Measurements from ENCODE around the gene CSNK1G1. TPM values are rescaled to one million over a fixed set of nuclear protein-coding genes. Genes with fewer than 3 reads are reported as not detected.

CSNK1G1 gene
- polyA plus RNA-seq, 1 experiment = 8.0 TPM

GRCh38 chr15:64146041-64146440, 209.9 kb downstream of the CSNK1G1 start:
- Histone ChIP-seq H3K36me3 (ENCODE audit: control insufficient read depth, insufficient read depth, low read length) (peaks cover 9% of the 10 kb centered on the region), H3K27me3 (ENCODE audit: control insufficient read depth, insufficient read depth, low read length) (no peaks in the 10 kb centered on the region), H3K4me3 (ENCODE audit: low read depth, low read length) (no peak overlapping the region)
- TF ChIP-seq CTCF (IDR thresholded peaks at IDR 0.05; ENCODE audit: insufficient read depth, low read depth, low read length) = no peak
- ChIA-PET CTCF (interaction anchor here (0.7 to 2.4 kb wide), 2 partner anchors 15 to 34 kb away, joined by 3 to 11 read pairs; no protein-coding TSS in a partner anchor), POLR2A (no interaction called here)
- DNase-seq (ENCODE audit: low read depth) = no peak

GRCh38 chr15:64144565-64145281, 211.2 kb downstream of the CSNK1G1 start:
- no peak for TF ChIP-seq CTCF (IDR thresholded peaks at IDR 0.05; ENCODE audit: insufficient read depth, low read depth, low read length)
- no peak for DNase-seq (ENCODE audit: low read depth)
- ChIA-PET CTCF (interaction anchor here (2.4 to 2.5 kb wide), 2 partner anchors 9 to 14 kb away, joined by 11 to 19 read pairs; no protein-coding TSS in a partner anchor), POLR2A (no interaction called here)
- Histone ChIP-seq H3K4me3 (ENCODE audit: low read depth, low read length) (no peak overlapping the region), H3K36me3 (ENCODE audit: control insufficient read depth, insufficient read depth, low read length) (peaks cover 9% of the 10 kb centered on the region), H3K27me3 (ENCODE audit: control insufficient read depth, insufficient read depth, low read length) (no peaks in the 10 kb centered on the region)

- ChIA-PET CTCF (interaction anchor here (2.4 to 2.5 kb wide), 2 partner anchors 10 to 13 kb away, joined by 11 to 19 read pairs; no protein-coding TSS in a partner anchor), POLR2A (no interaction called here)
- no peaks in the 10 kb centered on the region for H3K27me3 ChIP-seq (ENCODE audit: control insufficient read depth, insufficient read depth, low read length)
Observed at GRCh38 chr15:64144192-64144564, 211.8 kb downstream of the CSNK1G1 start.

GRCh38 chr15:64143276-64143675, 212.7 kb downstream of the CSNK1G1 start:
- CTCF ChIA-PET = interaction anchor here (2.5 kb wide), 1 partner anchor 11 kb away, joined by 19 read pairs; no protein-coding TSS in a partner anchor
- POLR2A ChIA-PET = no interaction called here

More at GRCh38 chr15:64144192-64144564, 211.8 kb downstream of the CSNK1G1 start:
- TF ChIP-seq CTCF (IDR thresholded peaks at IDR 0.05; ENCODE audit: insufficient read depth, low read depth, low read length) = no peak
- peaks cover 9% of the 10 kb centered on the region for H3K36me3 ChIP-seq (ENCODE audit: control insufficient read depth, insufficient read depth, low read length)
- DNase-seq (ENCODE audit: low read depth) = no peak
- no peak overlapping the region for H3K4me3 ChIP-seq (ENCODE audit: low read depth, low read length)

More at GRCh38 chr15:64143276-64143675, 212.7 kb downstream of the CSNK1G1 start:
- no peak for DNase-seq (ENCODE audit: low read depth)
- Histone ChIP-seq H3K36me3 (ENCODE audit: control insufficient read depth, insufficient read depth, low read length) (peaks cover 13% of the 10 kb centered on the region), H3K27me3 (ENCODE audit: control insufficient read depth, insufficient read depth, low read length) (no peaks in the 10 kb centered on the region), H3K4me3 (ENCODE audit: low read depth, low read length) (no peak overlapping the region)
- no peak for TF ChIP-seq CTCF (IDR thresholded peaks at IDR 0.05; ENCODE audit: insufficient read depth, low read depth, low read length)
